GM12874 (cell line): Measurements from ENCODE around the gene SEMA4B.

Source experiments
- TF ChIP-seq, protein P1 (sequence below): IDR thresholded peaks from 2 replicates; pipeline ENCODE4 v1.5.1; 2011; ENCODE audit warnings: low read depth, mild to moderate bottlenecking, control low read depth, low read length, moderate library complexity; ENCODE audit not compliant: insufficient read depth

Gene SEMA4B

DNA sequence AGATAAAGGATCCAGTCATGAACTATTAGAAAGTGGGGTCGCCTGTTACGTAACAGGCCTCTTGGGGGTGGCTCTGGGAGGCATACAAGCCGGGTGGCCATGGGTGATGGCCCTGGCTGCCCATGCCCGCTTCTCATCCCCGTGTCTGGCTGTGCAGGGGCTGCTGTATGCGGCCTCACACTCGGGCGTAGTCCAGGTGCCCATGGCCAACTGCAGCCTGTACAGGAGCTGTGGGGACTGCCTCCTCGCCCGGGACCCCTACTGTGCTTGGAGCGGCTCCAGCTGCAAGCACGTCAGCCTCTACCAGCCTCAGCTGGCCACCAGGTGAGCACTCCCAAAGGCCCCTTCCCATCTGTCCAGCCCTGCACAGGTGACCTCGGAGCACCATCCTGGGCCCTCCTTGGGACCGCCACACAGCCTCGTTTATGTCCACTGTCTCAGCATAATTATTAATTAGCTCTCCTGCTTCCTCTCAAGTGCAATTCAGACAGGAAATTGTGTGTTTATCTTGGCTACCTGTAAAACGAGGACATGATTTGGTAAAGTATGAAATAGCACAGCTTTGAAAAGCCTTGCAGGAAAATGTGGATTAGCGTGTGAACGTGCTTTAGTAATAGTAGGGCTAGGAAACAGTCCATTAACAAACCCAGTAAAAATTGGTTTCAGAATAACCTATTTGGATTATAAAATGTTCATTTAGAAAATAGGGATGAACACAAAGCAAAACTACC is 24.5 kb downstream of the SEMA4B start:
- TF ChIP-seq, protein P1, sequence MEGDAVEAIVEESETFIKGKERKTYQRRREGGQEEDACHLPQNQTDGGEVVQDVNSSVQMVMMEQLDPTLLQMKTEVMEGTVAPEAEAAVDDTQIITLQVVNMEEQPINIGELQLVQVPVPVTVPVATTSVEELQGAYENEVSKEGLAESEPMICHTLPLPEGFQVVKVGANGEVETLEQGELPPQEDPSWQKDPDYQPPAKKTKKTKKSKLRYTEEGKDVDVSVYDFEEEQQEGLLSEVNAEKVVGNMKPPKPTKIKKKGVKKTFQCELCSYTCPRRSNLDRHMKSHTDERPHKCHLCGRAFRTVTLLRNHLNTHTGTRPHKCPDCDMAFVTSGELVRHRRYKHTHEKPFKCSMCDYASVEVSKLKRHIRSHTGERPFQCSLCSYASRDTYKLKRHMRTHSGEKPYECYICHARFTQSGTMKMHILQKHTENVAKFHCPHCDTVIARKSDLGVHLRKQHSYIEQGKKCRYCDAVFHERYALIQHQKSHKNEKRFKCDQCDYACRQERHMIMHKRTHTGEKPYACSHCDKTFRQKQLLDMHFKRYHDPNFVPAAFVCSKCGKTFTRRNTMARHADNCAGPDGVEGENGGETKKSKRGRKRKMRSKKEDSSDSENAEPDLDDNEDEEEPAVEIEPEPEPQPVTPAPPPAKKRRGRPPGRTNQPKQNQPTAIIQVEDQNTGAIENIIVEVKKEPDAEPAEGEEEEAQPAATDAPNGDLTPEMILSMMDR: no peak

DNA sequence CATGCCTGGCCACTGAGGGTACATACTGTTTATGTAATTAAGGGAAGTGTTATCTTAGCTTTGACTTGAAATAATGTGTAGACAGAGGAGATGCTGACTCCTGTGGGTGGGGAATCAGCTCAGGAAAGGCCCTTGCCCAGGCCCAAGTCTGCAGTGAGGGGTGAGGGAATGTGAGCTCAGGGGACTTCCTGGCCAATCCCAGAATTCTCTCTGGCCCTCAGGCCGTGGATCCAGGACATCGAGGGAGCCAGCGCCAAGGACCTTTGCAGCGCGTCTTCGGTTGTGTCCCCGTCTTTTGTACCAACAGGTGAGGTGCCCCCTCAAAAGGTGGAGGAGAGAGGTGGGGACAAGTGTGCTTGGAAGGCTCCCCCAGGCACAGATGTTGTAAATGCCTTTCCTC is 26.2 kb downstream of the SEMA4B start:
- TF ChIP-seq, protein P1: no peak

DNA sequence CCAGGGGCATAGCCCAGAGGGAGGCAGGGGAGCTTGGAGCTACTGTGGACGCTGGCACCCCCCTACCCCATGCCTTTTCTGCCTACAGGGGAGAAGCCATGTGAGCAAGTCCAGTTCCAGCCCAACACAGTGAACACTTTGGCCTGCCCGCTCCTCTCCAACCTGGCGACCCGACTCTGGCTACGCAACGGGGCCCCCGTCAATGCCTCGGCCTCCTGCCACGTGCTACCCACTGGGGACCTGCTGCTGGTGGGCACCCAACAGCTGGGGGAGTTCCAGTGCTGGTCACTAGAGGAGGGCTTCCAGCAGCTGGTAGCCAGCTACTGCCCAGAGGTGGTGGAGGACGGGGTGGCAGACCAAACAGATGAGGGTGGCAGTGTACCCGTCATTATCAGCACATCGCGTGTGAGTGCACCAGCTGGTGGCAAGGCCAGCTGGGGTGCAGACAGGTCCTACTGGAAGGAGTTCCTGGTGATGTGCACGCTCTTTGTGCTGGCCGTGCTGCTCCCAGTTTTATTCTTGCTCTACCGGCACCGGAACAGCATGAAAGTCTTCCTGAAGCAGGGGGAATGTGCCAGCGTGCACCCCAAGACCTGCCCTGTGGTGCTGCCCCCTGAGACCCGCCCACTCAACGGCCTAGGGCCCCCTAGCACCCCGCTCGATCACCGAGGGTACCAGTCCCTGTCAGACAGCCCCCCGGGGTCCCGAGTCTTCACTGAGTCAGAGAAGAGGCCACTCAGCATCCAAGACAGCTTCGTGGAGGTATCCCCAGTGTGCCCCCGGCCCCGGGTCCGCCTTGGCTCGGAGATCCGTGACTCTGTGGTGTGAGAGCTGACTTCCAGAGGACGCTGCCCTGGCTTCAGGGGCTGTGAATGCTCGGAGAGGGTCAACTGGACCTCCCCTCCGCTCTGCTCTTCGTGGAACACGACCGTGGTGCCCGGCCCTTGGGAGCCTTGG is 27.0 kb downstream of the SEMA4B start:
- TF ChIP-seq, protein P1: no peak

DNA sequence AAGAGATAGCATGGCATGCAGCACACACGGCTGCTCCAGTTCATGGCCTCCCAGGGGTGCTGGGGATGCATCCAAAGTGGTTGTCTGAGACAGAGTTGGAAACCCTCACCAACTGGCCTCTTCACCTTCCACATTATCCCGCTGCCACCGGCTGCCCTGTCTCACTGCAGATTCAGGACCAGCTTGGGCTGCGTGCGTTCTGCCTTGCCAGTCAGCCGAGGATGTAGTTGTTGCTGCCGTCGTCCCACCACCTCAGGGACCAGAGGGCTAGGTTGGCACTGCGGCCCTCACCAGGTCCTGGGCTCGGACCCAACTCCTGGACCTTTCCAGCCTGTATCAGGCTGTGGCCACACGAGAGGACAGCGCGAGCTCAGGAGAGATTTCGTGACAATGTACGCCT is 27.8 kb downstream of the SEMA4B start:
- TF ChIP-seq, protein P1: no peak

DNA sequence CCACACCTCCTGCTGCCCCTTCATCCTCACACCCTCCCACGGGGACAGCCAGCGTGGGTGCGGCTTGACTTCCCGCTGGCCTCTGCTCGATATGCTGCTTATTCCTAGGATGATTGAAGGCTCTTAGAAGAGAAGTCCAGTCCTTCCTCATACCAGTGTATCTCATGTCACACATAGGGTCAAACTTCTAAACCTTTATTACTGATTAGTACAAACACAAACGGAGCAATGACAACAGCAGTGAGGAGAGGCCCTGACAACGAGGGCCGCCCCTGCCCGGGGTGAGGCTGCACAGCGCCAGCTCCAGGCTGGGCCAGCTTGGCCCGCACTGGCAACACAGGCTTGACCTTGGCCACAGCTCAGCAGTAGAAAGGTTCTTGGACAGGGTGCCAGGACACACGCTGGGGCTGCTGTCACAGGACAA is 29.0 kb downstream of the SEMA4B start:
- TF ChIP-seq, protein P1: no peak

DNA sequence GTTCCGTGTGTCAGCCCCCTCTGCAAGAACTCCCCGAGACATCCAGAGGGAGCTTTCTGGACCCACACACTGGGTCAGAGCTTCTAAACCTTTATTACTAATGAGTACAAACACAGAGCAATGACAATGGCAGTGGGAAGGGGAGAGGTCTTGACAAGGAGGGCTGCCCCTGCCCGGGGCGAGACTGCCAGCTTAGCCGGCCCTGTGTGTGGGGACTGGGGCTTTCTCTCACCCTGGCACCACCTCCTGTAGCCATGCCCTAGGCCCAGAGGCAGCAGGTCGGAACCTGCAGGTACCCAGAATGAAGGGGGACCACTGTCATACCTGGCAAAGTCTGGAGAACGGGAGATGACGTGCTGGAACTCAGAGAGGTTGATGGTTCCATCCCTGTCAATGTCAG is 29.5 kb downstream of the SEMA4B start:
- TF ChIP-seq, protein P1: no peak
